C4-2B (cell line): ENCODE measurements around the gene UBA52.

Experiments
- H3K27ac ChIP-seq: fragments of 450-650 bp; 2 replicates; pipeline ENCODE4 v1.5.1; 2017
- ZFX ChIP-seq: fragments of 450-650 bp; IDR thresholded peaks from 2 replicates; pipeline ENCODE4 v1.6.1; 2017
- TF ChIP-seq, protein P1 (sequence below): fragments of 450-650 bp; conservative IDR thresholded peaks from 2 replicates; pipeline ENCODE4 v1.5.1; 2017; ENCODE audit warnings: mild to moderate bottlenecking

Gene UBA52

DNA sequence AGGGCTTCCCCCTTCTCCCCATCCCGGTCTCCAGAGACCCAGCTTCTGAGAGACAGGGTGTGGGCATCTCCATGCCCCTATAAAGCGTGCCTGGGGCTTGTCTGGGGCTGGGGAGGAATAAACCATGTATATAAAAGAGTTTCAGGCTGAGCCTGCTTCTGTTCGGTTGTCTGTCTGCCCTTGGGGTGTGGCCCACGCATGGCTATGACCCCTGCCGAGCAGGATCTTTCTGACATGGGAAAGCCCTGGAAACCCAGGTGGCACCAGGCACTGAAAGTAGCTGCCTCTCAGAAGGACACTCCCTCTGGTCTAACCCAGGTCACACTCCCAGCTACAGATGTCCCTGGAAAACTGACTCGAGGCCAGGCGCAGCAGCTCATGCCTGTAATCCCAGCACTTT, 49.2 kb downstream of the UBA52 start:
- TF ChIP-seq, protein P1, sequence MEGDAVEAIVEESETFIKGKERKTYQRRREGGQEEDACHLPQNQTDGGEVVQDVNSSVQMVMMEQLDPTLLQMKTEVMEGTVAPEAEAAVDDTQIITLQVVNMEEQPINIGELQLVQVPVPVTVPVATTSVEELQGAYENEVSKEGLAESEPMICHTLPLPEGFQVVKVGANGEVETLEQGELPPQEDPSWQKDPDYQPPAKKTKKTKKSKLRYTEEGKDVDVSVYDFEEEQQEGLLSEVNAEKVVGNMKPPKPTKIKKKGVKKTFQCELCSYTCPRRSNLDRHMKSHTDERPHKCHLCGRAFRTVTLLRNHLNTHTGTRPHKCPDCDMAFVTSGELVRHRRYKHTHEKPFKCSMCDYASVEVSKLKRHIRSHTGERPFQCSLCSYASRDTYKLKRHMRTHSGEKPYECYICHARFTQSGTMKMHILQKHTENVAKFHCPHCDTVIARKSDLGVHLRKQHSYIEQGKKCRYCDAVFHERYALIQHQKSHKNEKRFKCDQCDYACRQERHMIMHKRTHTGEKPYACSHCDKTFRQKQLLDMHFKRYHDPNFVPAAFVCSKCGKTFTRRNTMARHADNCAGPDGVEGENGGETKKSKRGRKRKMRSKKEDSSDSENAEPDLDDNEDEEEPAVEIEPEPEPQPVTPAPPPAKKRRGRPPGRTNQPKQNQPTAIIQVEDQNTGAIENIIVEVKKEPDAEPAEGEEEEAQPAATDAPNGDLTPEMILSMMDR = no peak
- H3K27ac ChIP-seq = no peak overlapping the region

DNA sequence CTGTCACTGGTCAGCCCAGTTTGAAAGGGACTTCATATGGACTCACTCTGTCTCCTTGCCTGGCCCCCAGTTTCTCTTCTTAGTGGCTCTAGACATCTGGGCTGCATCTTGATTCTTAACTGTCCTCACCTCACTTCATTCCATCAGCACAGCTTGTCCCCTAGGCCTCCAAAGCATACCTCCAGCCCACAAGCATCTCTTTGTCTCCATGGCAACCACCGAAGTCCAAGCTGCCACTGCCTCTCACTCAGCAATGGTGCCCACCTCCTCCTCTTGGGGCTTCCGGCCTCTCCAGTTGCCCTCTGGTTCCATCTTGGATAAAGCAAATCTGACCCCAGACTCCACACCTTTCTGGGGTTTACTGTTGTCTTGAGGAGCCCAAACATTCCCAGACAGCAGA, 55.2 kb downstream of the UBA52 start:
- TF ChIP-seq, protein P1 = no peak
- no peak for TF ChIP-seq ZFX
- no peak overlapping the region for H3K27ac ChIP-seq
